GM18520 (cell line): Measurements from ENCODE around the gene C9orf72.

Source experiments
- ATAC-seq: cut with Tn5 transposase; IDR thresholded peaks from one replicate; pipeline ENCODE4 v1.9.1; 2021; ENCODE audit not compliant: unreplicated experiment

Gene C9orf72

DNA sequence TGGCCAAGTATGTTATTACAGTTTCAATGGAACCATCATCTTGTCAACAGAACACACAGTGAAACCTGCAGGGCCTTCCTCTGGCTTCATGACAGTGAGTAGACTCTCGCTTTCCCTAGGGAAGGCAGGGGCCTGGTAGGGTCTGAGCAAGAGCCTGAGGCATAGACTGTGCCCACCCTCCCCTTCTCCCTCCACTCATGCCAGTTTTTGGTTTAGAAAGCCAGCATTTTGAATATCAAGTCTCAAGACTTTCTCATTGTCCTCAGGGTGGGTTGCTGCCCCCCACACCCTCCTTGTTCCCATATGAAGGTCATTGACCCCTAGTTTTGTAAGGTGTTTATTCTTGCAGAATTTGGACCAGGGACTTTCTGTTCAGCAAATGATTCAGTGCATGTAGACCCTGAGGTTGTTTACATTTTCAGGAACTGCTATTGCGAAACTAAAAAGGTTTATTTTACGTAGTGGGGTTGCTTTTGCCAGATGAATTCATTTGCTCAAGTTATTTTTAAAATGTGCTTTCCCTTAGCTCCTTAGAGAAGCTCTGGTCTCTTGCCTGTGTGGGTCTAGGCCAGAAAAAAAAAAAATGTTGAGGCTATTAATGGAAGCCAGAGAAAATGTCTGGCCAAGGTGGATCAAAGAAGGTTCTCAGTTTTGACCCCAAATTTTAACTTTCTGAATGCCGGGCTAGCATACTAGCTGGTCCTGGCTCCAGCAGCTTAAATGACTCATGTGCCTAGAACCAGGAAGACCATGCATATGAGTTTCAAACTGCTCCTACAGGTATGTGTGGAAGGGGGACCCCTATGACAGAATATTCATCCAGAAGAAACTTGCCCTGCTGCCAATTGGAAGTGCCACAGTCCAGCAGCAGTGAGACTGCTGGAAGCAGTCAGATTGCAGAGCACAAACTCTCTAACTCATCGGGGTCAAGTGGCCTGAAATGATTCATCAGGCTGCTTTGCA is 33.5 kb downstream of the C9orf72 start:
- no peak for ATAC-seq

GRCh38 chr9:27538647-27539046 is 34.6 kb downstream of the C9orf72 start:
- ATAC-seq = no peak

DNA sequence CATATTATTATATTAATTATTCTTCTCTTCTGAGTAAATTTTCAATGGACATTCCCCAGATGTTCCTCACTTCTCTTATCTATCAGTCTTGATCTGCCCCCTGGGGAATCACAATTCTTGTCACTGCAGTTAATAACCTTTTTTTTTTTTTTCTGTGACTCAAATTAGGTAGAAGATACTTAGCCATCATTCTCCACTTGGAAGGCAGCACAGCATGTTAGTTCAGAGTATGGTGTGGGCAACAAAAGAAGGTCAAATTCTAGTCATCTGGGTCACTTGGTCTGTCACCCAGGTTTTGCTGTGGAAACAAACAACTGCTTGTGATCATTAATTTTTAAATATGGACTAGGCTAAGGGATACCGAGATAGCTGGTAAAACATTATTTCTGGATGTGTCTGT is 35.5 kb downstream of the C9orf72 start:
- ATAC-seq = no peak

- no peak for ATAC-seq
Observed at GRCh38 chr9:27537027-27537435, 36.2 kb downstream of the C9orf72 start.

- no peak for ATAC-seq
Observed at GRCh38 chr9:27536168-27536567, 37.1 kb downstream of the C9orf72 start.

DNA sequence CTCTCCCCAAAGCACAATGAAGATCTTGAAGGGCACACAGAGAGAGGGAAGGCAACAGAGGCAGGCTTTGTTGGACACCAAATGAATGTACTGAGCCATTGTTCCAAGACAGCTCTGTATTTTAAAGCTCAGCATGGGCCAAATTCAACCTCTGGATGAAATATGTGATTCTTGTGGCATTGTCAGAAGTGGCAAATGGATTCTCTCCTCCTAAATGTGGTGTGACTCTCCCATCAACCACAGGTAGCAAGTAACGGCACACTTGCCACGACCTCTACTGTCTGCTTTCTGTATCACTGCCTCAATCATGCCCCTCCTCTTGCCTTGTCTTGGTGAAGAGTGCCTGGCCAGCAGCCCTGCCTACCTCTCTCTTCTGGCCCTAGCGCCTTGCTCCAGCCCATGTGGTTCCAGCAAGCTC is 37.6 kb downstream of the C9orf72 start:
- ATAC-seq = peak; percentile 31

DNA sequence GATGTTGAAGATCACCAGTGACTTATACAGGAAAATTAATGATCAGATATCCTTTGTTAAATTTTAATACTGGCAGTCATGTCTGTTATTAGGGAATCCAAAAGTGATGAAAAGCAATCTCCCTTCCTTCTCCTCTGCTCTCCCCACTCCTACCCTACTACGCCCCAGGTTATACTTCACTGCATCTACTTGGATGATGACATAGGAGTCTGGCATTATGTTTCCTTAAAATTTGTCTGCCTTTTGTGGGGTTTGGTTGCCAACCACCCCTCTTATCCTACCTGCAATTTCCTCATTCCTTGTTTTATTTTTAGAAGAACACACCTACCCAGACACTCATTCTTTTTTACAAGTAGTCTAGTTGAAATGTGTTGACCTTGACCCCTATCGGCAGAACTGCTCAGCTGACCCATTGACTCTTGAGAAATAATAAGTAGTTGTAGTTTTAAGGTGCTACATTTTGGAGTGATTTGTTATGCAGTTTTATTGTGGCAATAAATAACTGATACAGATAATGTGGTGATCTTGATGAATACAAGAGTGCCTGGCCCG is 38.5 kb downstream of the C9orf72 start:
- ATAC-seq = no peak

- no peak for ATAC-seq
Observed at GRCh38 chr9:27534131-27534530, 39.1 kb downstream of the C9orf72 start.

GRCh38 chr9:27533311-27533710 is 40.0 kb downstream of the C9orf72 start:
- ATAC-seq = no peak

DNA sequence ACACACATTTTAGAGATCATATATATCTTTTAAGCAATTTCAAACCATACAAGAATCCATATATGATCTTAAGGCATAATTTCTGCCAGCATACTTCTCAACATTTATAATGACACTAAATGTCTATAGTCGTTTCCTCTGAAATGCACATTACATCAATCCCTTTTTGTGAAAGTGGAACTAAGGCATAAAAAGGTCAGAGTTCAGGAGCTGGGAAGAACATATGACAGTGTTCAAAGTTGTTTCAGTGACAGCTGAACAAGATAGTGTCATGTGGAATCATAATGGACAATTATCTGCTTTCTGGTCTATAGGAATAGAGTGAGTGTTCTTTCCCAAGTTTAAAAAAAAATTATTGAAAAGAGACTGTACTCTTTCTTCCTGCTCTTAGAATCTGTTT is 41.2 kb downstream of the C9orf72 start:
- ATAC-seq = no peak

- no peak for ATAC-seq
Observed at GRCh38 chr9:27530915-27531755, 42.1 kb downstream of the C9orf72 start.

- peak; percentile 60 for ATAC-seq
Observed at GRCh38 chr9:27529316-27530278, 43.7 kb downstream of the C9orf72 start, which contains the start of gene MOB3B. MOB3B (minus strand) TSS chr9:27529814; CDS start chr9:27455550, 74,264 bp downstream.

DNA sequence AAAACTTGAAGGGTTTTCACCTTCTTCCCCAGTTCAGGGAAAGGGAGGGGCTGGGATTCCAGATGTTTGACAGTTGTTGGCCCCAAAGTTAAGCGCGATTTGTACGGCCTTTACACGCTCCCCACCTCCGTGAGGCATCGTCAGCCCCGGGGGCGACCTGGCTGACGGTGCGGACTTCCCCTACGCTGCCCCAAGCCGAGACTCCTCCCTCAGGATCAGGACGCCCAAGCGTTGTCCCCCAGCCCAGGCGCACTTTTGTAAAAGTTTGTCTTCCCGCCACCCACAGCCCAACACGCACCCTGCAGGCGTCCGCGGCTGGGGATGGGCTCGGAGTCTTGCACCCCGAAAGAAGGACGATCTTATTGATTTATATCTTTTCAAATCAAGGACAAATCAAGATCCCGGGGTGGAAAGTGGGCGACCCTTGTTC is 44.4 kb downstream of the C9orf72 start:
- no peak for ATAC-seq

GRCh38 chr9:27528076-27528885 is 45.0 kb downstream of the C9orf72 start:
- ATAC-seq = peak; percentile 28

GRCh38 chr9:27527702-27528075 is 45.6 kb downstream of the C9orf72 start:
- ATAC-seq = no peak

DNA sequence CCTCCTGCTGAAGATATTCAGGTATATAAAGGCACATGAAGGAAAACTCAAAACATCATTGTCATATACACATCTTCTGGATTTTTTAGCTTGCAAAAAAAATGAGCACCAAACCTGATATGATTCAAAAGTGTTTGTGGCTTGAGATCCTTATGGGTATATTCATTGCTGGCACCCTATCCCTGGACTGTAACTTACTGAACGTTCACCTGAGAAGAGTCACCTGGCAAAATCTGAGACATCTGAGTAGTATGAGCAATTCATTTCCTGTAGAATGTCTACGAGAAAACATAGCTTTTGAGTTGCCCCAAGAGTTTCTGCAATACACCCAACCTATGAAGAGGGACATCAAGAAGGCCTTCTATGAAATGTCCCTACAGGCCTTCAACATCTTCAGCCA is 49.0 kb downstream of the C9orf72 start, which contains the start of gene IFNK:
Gene IFNK, plus strand, starts transcription at position 55 of the 400 bp plus-strand sequence. Its CDS starts 47 bp downstream, at position 102.
- ATAC-seq = no peak

DNA sequence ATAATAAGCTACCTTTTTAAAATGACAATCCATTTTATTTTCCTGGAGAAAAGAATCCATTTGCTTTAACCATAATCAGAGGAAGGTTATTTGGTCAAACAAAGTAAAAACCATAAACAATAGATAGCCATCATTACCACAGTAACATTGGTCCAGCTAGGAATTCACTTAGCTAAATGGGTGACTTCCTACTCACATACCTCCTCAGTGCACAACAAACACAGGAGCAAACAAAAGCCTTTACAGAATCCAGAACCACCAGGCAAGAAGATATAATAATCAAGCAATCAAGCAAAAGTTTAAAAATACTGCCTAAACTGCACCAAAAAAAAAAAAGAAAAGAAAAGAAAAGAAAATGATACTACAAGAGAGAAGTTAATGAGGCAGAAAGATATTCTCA is 50.1 kb downstream of the C9orf72 start:
- no peak for ATAC-seq

DNA sequence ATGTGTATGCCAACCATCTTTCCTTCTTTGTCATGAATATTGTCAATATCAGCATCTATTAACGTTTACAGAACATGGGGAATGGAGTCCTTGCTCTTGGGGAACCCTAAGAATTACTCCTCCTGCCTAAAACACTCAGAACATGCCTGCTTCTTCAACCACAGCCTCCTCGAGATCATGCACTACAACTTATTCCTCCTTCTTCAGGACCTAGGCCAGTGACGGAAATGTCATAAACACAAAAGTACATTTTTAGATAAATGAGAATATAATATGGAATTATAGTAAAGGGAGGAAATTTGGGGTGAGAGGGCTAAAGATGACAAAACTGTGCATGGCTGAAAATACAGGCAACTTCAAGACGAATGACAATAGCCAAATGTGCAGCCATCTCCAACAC is 52.3 kb downstream of the C9orf72 start:
- no peak for ATAC-seq
